Activated T-helper 1 cell treated with anti-CD3 and anti-CD28 coated beads, Interleukin-12 subunit alpha, Interleukin-12 subunit beta, Interleukin-2, Interleukin-4 antibody, amounts not matched to agents 30 ng/mL and 10 ng/mL and 1 ng/mL, durations not matched to agents 14 hours and 24 hours and 36 hours (primary cell): ENCODE data around the gene MGRN1. TPM values are rescaled to one million over a fixed set of nuclear protein-coding genes. Genes with fewer than 3 reads are reported as not detected.

ENCODE experiments used
- DNase-seq: peaks from one replicate; pipeline ENCODE4 v3.0.0; 2021; ENCODE audit warnings: low spot score
- H3K27ac Mint-ChIP-seq: one replicate; pipeline ENCODE4 v1.8.0; 2021; ENCODE audit warnings: mild to moderate bottlenecking, mixed read lengths
- H3K27me3 Mint-ChIP-seq: one replicate; pipeline ENCODE4 v1.8.0; 2022; ENCODE audit warnings: mild to moderate bottlenecking, moderate library complexity, mixed read lengths; ENCODE audit not compliant: insufficient read depth
- H3K36me3 Mint-ChIP-seq: one replicate; pipeline ENCODE4 v1.8.0; 2021; ENCODE audit warnings: low read depth, mixed read lengths
- H3K4me1 Mint-ChIP-seq: one replicate; pipeline ENCODE4 v1.8.0; 2021; ENCODE audit warnings: low read depth, mixed read lengths
- H3K4me3 Mint-ChIP-seq: one replicate; pipeline ENCODE4 v1.8.0; 2021; ENCODE audit warnings: mild to moderate bottlenecking, moderate library complexity, mixed read lengths
- H3K9me3 Mint-ChIP-seq: one replicate; pipeline ENCODE4 v1.8.0; 2021; ENCODE audit warnings: mixed read lengths
- intact Hi-C: fragments of 100-400 bp; cut with micrococcal nuclease; formaldehyde crosslinking; loops from one replicate; pipeline ENCODE4 v1.15.1; 2024
- total RNA-seq: library from RNA; stranded (reverse); gene quantifications from 2 replicates; pipeline ENCODE4 v1.2.3, GENCODE V29; 2022

MGRN1 gene
- total RNA-seq, 1 donor from 2014 or later = 110 TPM

DNA sequence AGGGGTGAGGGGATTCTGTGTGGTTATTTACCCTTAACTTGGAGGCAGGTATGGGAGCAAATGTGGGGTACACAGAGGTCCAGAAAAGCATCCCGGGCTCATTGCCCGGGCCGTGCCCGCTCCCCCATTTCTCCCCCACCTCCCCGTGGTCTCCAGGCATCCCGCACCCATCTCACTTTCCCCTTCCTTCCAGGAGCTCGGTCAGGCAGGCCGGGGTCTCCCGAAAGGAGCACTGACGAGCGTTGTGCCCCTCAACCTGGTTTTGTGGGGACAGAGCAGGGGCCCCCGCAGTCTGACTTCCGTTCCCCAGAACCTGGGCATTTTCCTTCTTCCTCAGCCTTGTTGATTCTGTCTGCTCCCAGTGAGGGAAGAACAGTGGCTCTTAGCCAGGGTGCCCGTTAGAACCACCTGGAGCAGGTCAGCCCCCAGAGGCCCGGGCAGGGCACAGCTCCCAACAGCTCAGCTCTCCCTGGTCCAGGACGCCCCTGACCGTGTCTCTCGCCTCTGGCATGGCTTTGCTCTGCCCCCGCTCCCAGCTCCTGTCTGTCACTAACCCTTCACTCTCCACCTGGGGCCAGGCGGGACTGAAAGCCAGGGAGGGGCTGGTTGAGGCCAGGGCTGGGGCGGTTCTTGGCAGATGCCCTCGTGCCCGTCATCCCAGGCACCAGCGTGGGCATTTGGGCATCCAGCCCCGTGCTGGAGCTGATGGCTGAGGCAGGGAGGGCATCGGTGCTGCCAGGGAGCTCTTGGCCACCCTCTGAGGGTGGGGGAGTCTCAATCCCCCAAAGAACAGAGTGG, 56.2 kb downstream of the MGRN1 start:
- Mint-ChIP-seq H3K27me3 (no peaks in the 10 kb centered on the region), H3K36me3 (peaks cover 13% of the 10 kb centered on the region), H3K4me1 (peaks cover 24% of the 10 kb centered on the region), H3K9me3 (no peaks in the 10 kb centered on the region), H3K27ac (peak overlapping the region; percentile 48), H3K4me3 (no peak overlapping the region)
- DNase-seq = no peak
- intact Hi-C loops = no loop called here

DNA sequence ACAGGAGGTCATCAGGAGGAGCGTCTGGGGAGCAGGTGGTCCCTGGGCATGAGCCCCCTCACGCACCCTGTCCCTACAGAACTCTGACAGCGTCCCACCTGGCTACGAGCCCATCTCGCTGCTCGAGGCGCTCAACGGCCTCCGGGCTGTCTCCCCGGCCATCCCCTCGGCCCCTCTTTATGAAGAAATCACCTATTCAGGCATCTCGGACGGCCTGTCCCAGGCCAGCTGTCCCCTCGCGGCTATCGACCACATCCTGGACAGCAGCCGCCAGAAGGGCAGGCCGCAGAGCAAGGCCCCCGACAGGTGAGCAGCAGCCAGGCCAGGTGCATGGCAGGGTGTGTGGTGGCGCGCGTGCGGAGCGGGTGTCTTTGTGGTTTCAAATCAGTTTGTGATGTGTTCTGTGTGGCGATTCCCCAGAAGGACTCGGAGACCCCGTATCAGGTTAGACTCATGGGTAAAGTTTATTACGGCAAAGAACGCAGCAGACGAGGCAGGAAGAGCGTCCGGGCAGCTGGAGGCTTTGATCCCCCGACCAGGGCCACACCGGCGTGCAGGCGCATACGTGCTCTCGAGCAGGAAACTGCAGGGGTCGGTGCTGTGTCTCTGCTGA, 57.0 kb downstream of the MGRN1 start:
- Mint-ChIP-seq H3K4me1 (peaks cover 17% of the 10 kb centered on the region), H3K9me3 (no peaks in the 10 kb centered on the region), H3K4me3 (no peak overlapping the region), H3K27ac (no peak overlapping the region), H3K27me3 (no peaks in the 10 kb centered on the region), H3K36me3 (peaks cover 13% of the 10 kb centered on the region)
- intact Hi-C loops = no loop called here
- no peak for DNase-seq

- no peaks in the 10 kb centered on the region for H3K27me3 Mint-ChIP-seq
- intact Hi-C loops = no loop called here
- no peaks in the 10 kb centered on the region for H3K9me3 Mint-ChIP-seq
- no peak overlapping the region for H3K4me3 Mint-ChIP-seq
- H3K36me3 Mint-ChIP-seq = peaks cover 13% of the 10 kb centered on the region
- no peak overlapping the region for H3K27ac Mint-ChIP-seq
- no peak for DNase-seq
- H3K4me1 Mint-ChIP-seq = peaks cover 11% of the 10 kb centered on the region
Observed at GRCh38 chr16:4682084-4682591, 57.5 kb downstream of the MGRN1 start.

- intact Hi-C loops = no loop called here
- Mint-ChIP-seq H3K4me3 (no peak overlapping the region), H3K27me3 (no peaks in the 10 kb centered on the region), H3K36me3 (peaks cover 13% of the 10 kb centered on the region), H3K27ac (no peak overlapping the region), H3K9me3 (no peaks in the 10 kb centered on the region), H3K4me1 (peaks cover 9% of the 10 kb centered on the region)
- no peak for DNase-seq
Observed at GRCh38 chr16:4682616-4683254, 58.1 kb downstream of the MGRN1 start.

- Mint-ChIP-seq H3K4me3 (no peak overlapping the region), H3K27me3 (no peaks in the 10 kb centered on the region), H3K4me1 (peaks cover 2% of the 10 kb centered on the region), H3K27ac (no peak overlapping the region), H3K36me3 (peaks cover 7% of the 10 kb centered on the region), H3K9me3 (no peaks in the 10 kb centered on the region)
- intact Hi-C loops = no loop called here
- DNase-seq = no peak
Observed at GRCh38 chr16:4683255-4684057, 58.8 kb downstream of the MGRN1 start.

- no peaks in the 10 kb centered on the region for H3K9me3 Mint-ChIP-seq
- no peak overlapping the region for H3K27ac Mint-ChIP-seq
- H3K36me3 Mint-ChIP-seq = peaks cover 7% of the 10 kb centered on the region
- H3K4me1 Mint-ChIP-seq = no peaks in the 10 kb centered on the region
- intact Hi-C loops = no loop called here
- H3K4me3 Mint-ChIP-seq = no peak overlapping the region
- no peaks in the 10 kb centered on the region for H3K27me3 Mint-ChIP-seq
- no peak for DNase-seq
Observed at GRCh38 chr16:4684058-4684715, 59.6 kb downstream of the MGRN1 start.

GRCh38 chr16:4684763-4685162, 60.1 kb downstream of the MGRN1 start:
- no peak overlapping the region for H3K4me3 Mint-ChIP-seq
- H3K36me3 Mint-ChIP-seq = peaks cover 7% of the 10 kb centered on the region
- no peak overlapping the region for H3K27ac Mint-ChIP-seq
- intact Hi-C loops = no loop called here
- no peak for DNase-seq
- H3K9me3 Mint-ChIP-seq = no peaks in the 10 kb centered on the region
- H3K4me1 Mint-ChIP-seq = no peaks in the 10 kb centered on the region
- no peaks in the 10 kb centered on the region for H3K27me3 Mint-ChIP-seq

GRCh38 chr16:4685292-4685691, 60.7 kb downstream of the MGRN1 start:
- Mint-ChIP-seq H3K4me3 (no peak overlapping the region), H3K27ac (no peak overlapping the region), H3K4me1 (no peaks in the 10 kb centered on the region), H3K27me3 (no peaks in the 10 kb centered on the region), H3K36me3 (peaks cover 7% of the 10 kb centered on the region), H3K9me3 (no peaks in the 10 kb centered on the region)
- no peak for DNase-seq
- intact Hi-C loops = no loop called here

DNA sequence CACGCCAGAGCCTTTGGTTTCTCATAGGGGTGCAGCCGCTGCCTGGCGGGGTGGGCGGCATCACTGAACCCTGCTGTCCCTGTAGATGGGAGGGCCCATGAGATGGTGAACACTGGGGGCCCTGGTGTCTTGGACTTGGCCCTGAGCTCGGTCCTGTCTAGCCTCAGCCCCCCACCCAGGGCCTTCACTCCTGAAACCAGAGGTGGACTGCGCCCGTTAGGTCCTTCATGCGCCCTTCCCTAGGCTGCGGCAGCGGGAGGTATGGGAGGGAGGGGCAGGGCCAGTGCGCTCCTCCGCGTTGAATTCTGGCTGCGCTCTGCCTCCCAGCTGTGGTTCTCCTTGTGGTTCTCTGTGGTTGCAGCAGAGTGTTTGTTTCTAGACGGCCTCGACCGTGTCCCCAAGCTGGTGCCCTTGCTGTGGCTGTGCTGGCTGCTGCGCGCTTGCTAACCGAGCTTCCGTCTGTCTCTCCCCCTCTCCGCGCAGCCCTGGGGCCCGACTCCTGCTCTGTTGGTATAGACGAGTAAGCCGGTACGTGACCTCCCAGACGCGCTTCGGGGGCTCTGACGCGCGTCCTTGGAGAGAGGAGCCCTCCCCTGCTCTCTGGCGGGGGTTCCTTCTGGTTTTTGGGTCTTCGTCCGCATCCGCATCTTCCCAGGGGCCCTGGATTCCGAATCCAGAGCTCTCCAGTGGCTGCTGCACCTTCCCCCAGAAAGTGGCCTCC, 61.3 kb downstream of the MGRN1 start:
- intact Hi-C loops = no loop called here
- Mint-ChIP-seq H3K9me3 (no peaks in the 10 kb centered on the region), H3K4me1 (no peaks in the 10 kb centered on the region), H3K27ac (no peak overlapping the region), H3K36me3 (peaks cover 7% of the 10 kb centered on the region), H3K4me3 (no peak overlapping the region), H3K27me3 (no peaks in the 10 kb centered on the region)
- no peak for DNase-seq

GRCh38 chr16:4686497-4687210, 62.0 kb downstream of the MGRN1 start:
- Mint-ChIP-seq H3K4me3 (no peak overlapping the region), H3K36me3 (peaks cover 6% of the 10 kb centered on the region), H3K27ac (no peak overlapping the region), H3K9me3 (no peaks in the 10 kb centered on the region), H3K27me3 (no peaks in the 10 kb centered on the region), H3K4me1 (no peaks in the 10 kb centered on the region)
- no peak for DNase-seq
- intact Hi-C loops = no loop called here

DNA sequence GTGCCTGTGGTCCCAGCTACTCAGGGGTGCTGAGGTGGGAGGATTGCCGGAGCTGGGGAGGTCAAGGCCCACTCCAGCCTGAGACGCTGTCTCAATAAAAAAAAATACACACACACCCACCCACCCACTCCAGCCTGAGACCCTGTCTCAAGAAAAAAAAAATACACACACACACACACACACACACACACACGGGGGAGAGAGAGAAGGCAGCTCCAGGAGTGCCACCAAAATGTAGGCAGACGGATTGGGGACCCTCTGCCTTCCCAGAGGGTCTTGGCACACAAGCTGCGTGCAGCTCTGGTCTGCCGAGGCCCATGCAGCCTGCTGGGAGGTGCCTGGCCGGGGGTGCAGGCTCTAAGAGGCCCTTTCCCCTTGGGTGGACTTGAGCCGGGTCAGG, 62.8 kb downstream of the MGRN1 start:
- Mint-ChIP-seq H3K4me1 (no peaks in the 10 kb centered on the region), H3K36me3 (peaks cover 5% of the 10 kb centered on the region), H3K4me3 (no peak overlapping the region), H3K27me3 (no peaks in the 10 kb centered on the region), H3K27ac (no peak overlapping the region), H3K9me3 (no peaks in the 10 kb centered on the region)
- no peak for DNase-seq
- intact Hi-C loops = no loop called here
